ENCODE results near the gene ZBTB22. TPM values are rescaled to one million over a fixed set of nuclear protein-coding genes. Genes with fewer than 3 reads are reported as not detected.
A peak's percentile ranks its signal among the peaks of the same experiment; 100 is the strongest.
"Not testable (repeated sequence)": the region's sequence is repeated elsewhere in the genome, so short reads cannot be mapped to it uniquely, and the experiment has no call there.

ZBTB22 gene
- polyA plus RNA-seq, 1 donor (not counting 4 experiments of a cell fraction or from before 2014, with no cell fraction given) = 6.5 TPM

GRCh38 chr6:33288141-33288920, 29.2 kb downstream of the ZBTB22 start:
- dilution Hi-C loops (cut with MboI; ENCODE audit: extremely low pct_ligation_motif_present, low sequenced_read_pairs) = no loop called here

GRCh38 chr6:33286946-33287914, 30.3 kb downstream of the ZBTB22 start:
- no peak overlapping the region for H3K27ac ChIP-seq (ENCODE audit: control insufficient read depth, insufficient read depth, low read length)
- no peaks in the 10 kb centered on the region for H4K20me1 ChIP-seq (ENCODE audit: control insufficient read depth, extremely low read depth, insufficient read depth, low read length)
- H3K4me3 ChIP-seq (ENCODE audit: control insufficient read depth in 2 of 3, extremely low read depth in 1 of 3, insufficient read depth in 2 of 3, low read depth in 1 of 3, low read length in 3 of 3) = no peak overlapping the region
- H3K27me3 ChIP-seq (ENCODE audit: control insufficient read depth, extremely low read depth, insufficient read depth, low read length) = no peaks in the 10 kb centered on the region
- FAIRE-seq = no peak
- TF ChIP-seq CTCF (optimal IDR thresholded peaks at IDR 0.05 in 1 of 3, IDR thresholded peaks at IDR 0.05 in 1 of 3, conservative IDR thresholded peaks at IDR 0.05 in 1 of 3; ENCODE audit: extremely low read depth in 1 of 3, insufficient read depth in 2 of 3, low read length in 3 of 3) (no peak), EZH2 (IDR thresholded peaks at IDR 0.05; ENCODE audit: low read length) (no peak)
- peaks cover 20% of the 10 kb centered on the region for H3K4me1 ChIP-seq (ENCODE audit: control insufficient read depth, extremely low read depth, insufficient read depth, low read length)
- peaks cover 32 to 51% of the 10 kb centered on the region in 2 experiments for H3K36me3 ChIP-seq (ENCODE audit: control insufficient read depth in 2 of 2, extremely low read depth in 1 of 2, insufficient read depth in 2 of 2, low read length in 2 of 2)
- no peaks in the 10 kb centered on the region for H3K9me1 ChIP-seq (ENCODE audit: control insufficient read depth, extremely low read depth, insufficient read depth, low read length)
- H3K79me2 ChIP-seq (ENCODE audit: control insufficient read depth, insufficient read depth, low read length) = peaks cover 48% of the 10 kb centered on the region
- dilution Hi-C loops (cut with MboI; ENCODE audit: extremely low pct_ligation_motif_present, low sequenced_read_pairs) = no loop called here
- H3K4me2 ChIP-seq (ENCODE audit: control insufficient read depth, extremely low read depth, insufficient read depth, low read depth, low read length) = peak overlapping the region; percentile 99
- DNase-seq (ENCODE audit: low read depth, low spot score) = no peak
- H2AFZ ChIP-seq (ENCODE audit: control insufficient read depth, low read length) = no peak overlapping the region
- H3K9me3 ChIP-seq (ENCODE audit: control insufficient read depth, low read depth, low read length) = no peaks in the 10 kb centered on the region
- H3K9ac ChIP-seq (ENCODE audit: control insufficient read depth, extremely low read depth, insufficient read depth, low read length) = no peak overlapping the region

More at GRCh38 chr6:33288141-33288920, 29.2 kb downstream of the ZBTB22 start:
- Histone ChIP-seq H3K4me2 (ENCODE audit: control insufficient read depth, extremely low read depth, insufficient read depth, low read depth, low read length) (peak overlapping the region; percentile 99), H3K4me1 (ENCODE audit: control insufficient read depth, extremely low read depth, insufficient read depth, low read length) (peaks cover 20% of the 10 kb centered on the region), H3K27ac (ENCODE audit: control insufficient read depth, insufficient read depth, low read length) (peak overlapping the region; percentile 85), H3K9me1 (ENCODE audit: control insufficient read depth, extremely low read depth, insufficient read depth, low read length) (no peaks in the 10 kb centered on the region), H3K36me3 (ENCODE audit: control insufficient read depth in 2 of 2, extremely low read depth in 1 of 2, insufficient read depth in 2 of 2, low read length in 2 of 2) (peaks cover 33 to 54% of the 10 kb centered on the region in 2 experiments), H3K9ac (ENCODE audit: control insufficient read depth, extremely low read depth, insufficient read depth, low read length) (peak overlapping the region; percentile 95), H2AFZ (ENCODE audit: control insufficient read depth, low read length) (peak overlapping the region; percentile 95), H3K9me3 (ENCODE audit: control insufficient read depth, low read depth, low read length) (no peaks in the 10 kb centered on the region), H3K79me2 (ENCODE audit: control insufficient read depth, insufficient read depth, low read length) (peaks cover 49% of the 10 kb centered on the region), H3K27me3 (ENCODE audit: control insufficient read depth, extremely low read depth, insufficient read depth, low read length) (no peaks in the 10 kb centered on the region), H3K4me3 (ENCODE audit: control insufficient read depth in 2 of 3, extremely low read depth in 1 of 3, insufficient read depth in 2 of 3, low read depth in 1 of 3, low read length in 3 of 3) (peak overlapping the region; percentile 54 to 98 (median 95)), H4K20me1 (ENCODE audit: control insufficient read depth, extremely low read depth, insufficient read depth, low read length) (no peaks in the 10 kb centered on the region)
- no peak for DNase-seq (ENCODE audit: low read depth, low spot score)
- no peak for FAIRE-seq
- no peak for TF ChIP-seq EZH2 (IDR thresholded peaks at IDR 0.05; ENCODE audit: low read length)
- TF ChIP-seq CTCF (optimal IDR thresholded peaks at IDR 0.05 in 1 of 3, IDR thresholded peaks at IDR 0.05 in 1 of 3, conservative IDR thresholded peaks at IDR 0.05 in 1 of 3; ENCODE audit: extremely low read depth in 1 of 3, insufficient read depth in 2 of 3, low read length in 3 of 3) = no peak

GRCh38 chr6:33285214-33285613, 32.3 kb downstream of the ZBTB22 start:
- H3K4me3 ChIP-seq (ENCODE audit: control insufficient read depth in 2 of 3, extremely low read depth in 1 of 3, insufficient read depth in 2 of 3, low read depth in 1 of 3, low read length in 3 of 3); H3K27ac ChIP-seq (ENCODE audit: control insufficient read depth, insufficient read depth, low read length); H2AFZ ChIP-seq (ENCODE audit: control insufficient read depth, low read length); H3K9ac ChIP-seq (ENCODE audit: control insufficient read depth, extremely low read depth, insufficient read depth, low read length); H4K20me1 ChIP-seq (ENCODE audit: control insufficient read depth, extremely low read depth, insufficient read depth, low read length); H3K27me3 ChIP-seq (ENCODE audit: control insufficient read depth, extremely low read depth, insufficient read depth, low read length); dilution Hi-C loops (cut with MboI; ENCODE audit: extremely low pct_ligation_motif_present, low sequenced_read_pairs); H3K4me2 ChIP-seq (ENCODE audit: control insufficient read depth, extremely low read depth, insufficient read depth, low read depth, low read length); H3K9me1 ChIP-seq (ENCODE audit: control insufficient read depth, extremely low read depth, insufficient read depth, low read length); DNase-seq (ENCODE audit: low read depth, low spot score); H3K9me3 ChIP-seq (ENCODE audit: control insufficient read depth, low read depth, low read length); FAIRE-seq: not testable (repeated sequence)
- Histone ChIP-seq H3K36me3 (ENCODE audit: control insufficient read depth in 2 of 2, extremely low read depth in 1 of 2, insufficient read depth in 2 of 2, low read length in 2 of 2) (peaks cover 36 to 42% of the 10 kb centered on the region in 2 experiments), H3K79me2 (ENCODE audit: control insufficient read depth, insufficient read depth, low read length) (peaks cover 34% of the 10 kb centered on the region), H3K4me1 (ENCODE audit: control insufficient read depth, extremely low read depth, insufficient read depth, low read length) (peaks cover 11% of the 10 kb centered on the region)
